ENCODE results near the gene GRXCR1. TPM values are rescaled to one million over a fixed set of nuclear protein-coding genes. Genes with fewer than 3 reads are reported as not detected.

Gene GRXCR1
- total and polyA plus RNA-seq, 4 donors, result not detected

- no peak overlapping the region for H3K27ac ChIP-seq (ENCODE audit: low read depth in 1 of 2, low read length in 2 of 2)
- H3K36me3 ChIP-seq (ENCODE audit: control insufficient read depth in 4 of 4, insufficient read depth in 3 of 4, low read depth in 1 of 4, low read length in 3 of 4), result no peaks in the 10 kb centered on the region
- H3K9me3 ChIP-seq (ENCODE audit: control insufficient read depth in 4 of 4, low read length in 3 of 4), result no peaks in the 10 kb centered on the region
- TF ChIP-seq RXRA (IDR thresholded peaks at IDR 0.05) (no peak), HNF4G (IDR thresholded peaks at IDR 0.05) (no peak), TAF1 (conservative IDR thresholded peaks at IDR 0.05) (no peak), FOXA1 (IDR thresholded peaks at IDR 0.05) (no peak), ZBTB33 (IDR thresholded peaks at IDR 0.05) (no peak), RAD21 (IDR thresholded peaks at IDR 0.05) (no peak), SP1 (IDR thresholded peaks at IDR 0.05) (no peak), GABPA (IDR thresholded peaks at IDR 0.05 in 1 of 2, conservative IDR thresholded peaks at IDR 0.05 in 1 of 2) (no peak), HNF4A (conservative IDR thresholded peaks at IDR 0.05) (no peak), CTCF (IDR thresholded peaks at IDR 0.05; ENCODE audit: low read depth, low read length, missing input control) (no peak), MAX (IDR thresholded peaks at IDR 0.05) (no peak), EGR1 (IDR thresholded peaks at IDR 0.05; ENCODE audit: low read depth in 2 of 2) (no peak), ATF3 (IDR thresholded peaks at IDR 0.05) (no peak), NR2F2 (IDR thresholded peaks at IDR 0.05) (no peak), FOXA2 (IDR thresholded peaks at IDR 0.05) (no peak), YY1 (IDR thresholded peaks at IDR 0.05) (no peak)
- H3K4me1 ChIP-seq (ENCODE audit: control insufficient read depth in 4 of 4, insufficient read depth in 4 of 4, low read length in 3 of 4), result no peaks in the 10 kb centered on the region
- no peaks in the 10 kb centered on the region for H3K27me3 ChIP-seq (ENCODE audit: control insufficient read depth in 4 of 4, insufficient read depth in 4 of 4, low read length in 3 of 4)
- no peak overlapping the region for H3K9ac ChIP-seq (ENCODE audit: low read depth in 1 of 2, low read length in 2 of 2)
- DNase-seq (ENCODE audit: low spot score), result no peak
- H3K4me3 ChIP-seq (ENCODE audit: low read depth in 1 of 3, low read length in 3 of 3), result no peak overlapping the region
Observed at GRCh38 chr4:43066415-43066814, 173.9 kb downstream of the GRXCR1 start.

- Histone ChIP-seq H3K27me3 (ENCODE audit: control insufficient read depth in 4 of 4, insufficient read depth in 4 of 4, low read length in 3 of 4) (no peaks in the 10 kb centered on the region), H3K9me3 (ENCODE audit: control insufficient read depth in 4 of 4, low read length in 3 of 4) (no peaks in the 10 kb centered on the region), H3K36me3 (ENCODE audit: control insufficient read depth in 4 of 4, insufficient read depth in 3 of 4, low read depth in 1 of 4, low read length in 3 of 4) (no peaks in the 10 kb centered on the region), H3K27ac (ENCODE audit: low read depth in 1 of 2, low read length in 2 of 2) (no peak overlapping the region), H3K9ac (ENCODE audit: low read depth in 1 of 2, low read length in 2 of 2) (no peak overlapping the region), H3K4me3 (ENCODE audit: low read depth in 1 of 3, low read length in 3 of 3) (no peak overlapping the region), H3K4me1 (ENCODE audit: control insufficient read depth in 4 of 4, insufficient read depth in 4 of 4, low read length in 3 of 4) (no peaks in the 10 kb centered on the region)
- no peak for DNase-seq (ENCODE audit: low spot score)
- 68% methylated on average over 6 of the region's 6 CpGs for WGBS
- TF ChIP-seq RXRA (IDR thresholded peaks at IDR 0.05) (no peak), SP1 (IDR thresholded peaks at IDR 0.05) (no peak), HNF4G (IDR thresholded peaks at IDR 0.05) (no peak), CTCF (IDR thresholded peaks at IDR 0.05; ENCODE audit: low read depth, low read length, missing input control) (no peak), GABPA (IDR thresholded peaks at IDR 0.05 in 1 of 2, conservative IDR thresholded peaks at IDR 0.05 in 1 of 2) (no peak), NR2F2 (IDR thresholded peaks at IDR 0.05) (no peak), FOXA2 (IDR thresholded peaks at IDR 0.05) (no peak), RAD21 (IDR thresholded peaks at IDR 0.05) (no peak), YY1 (IDR thresholded peaks at IDR 0.05) (no peak), REST (IDR thresholded peaks at IDR 0.05) (no peak), ATF3 (IDR thresholded peaks at IDR 0.05) (no peak), MAX (IDR thresholded peaks at IDR 0.05) (no peak), TAF1 (conservative IDR thresholded peaks at IDR 0.05) (no peak), ZBTB33 (IDR thresholded peaks at IDR 0.05) (no peak)
Observed at GRCh38 chr4:43071069-43071468, 178.6 kb downstream of the GRXCR1 start.

Data from liver (tissue), 9 donors.